NCI-H1105 treated with DMSO at 0.1 percent for 48 hours (cell line): ENCODE results near the gene CDC45.

ENCODE experiments used
- DNase-seq: peaks from one replicate; lab custom pipeline; 2025; lab: John Stamatoyannopoulos, UW

The CDC45 gene

DNA sequence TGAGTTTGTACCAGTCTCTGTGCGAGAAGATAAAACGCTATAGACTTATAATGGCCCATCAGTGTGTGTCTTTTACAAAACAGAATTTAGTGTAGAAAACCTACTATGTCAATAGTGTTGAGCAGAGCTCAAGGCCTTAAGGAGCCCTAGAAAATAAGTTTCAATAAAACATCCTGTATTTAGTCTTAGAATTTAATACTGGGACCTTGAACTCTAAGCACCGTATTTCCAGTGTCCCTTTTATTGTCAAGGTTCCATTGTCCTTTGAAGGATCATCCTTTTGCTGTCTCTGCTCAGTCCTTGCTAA is 16.6 kb downstream of the CDC45 start:
- no peak for DNase-seq

DNA sequence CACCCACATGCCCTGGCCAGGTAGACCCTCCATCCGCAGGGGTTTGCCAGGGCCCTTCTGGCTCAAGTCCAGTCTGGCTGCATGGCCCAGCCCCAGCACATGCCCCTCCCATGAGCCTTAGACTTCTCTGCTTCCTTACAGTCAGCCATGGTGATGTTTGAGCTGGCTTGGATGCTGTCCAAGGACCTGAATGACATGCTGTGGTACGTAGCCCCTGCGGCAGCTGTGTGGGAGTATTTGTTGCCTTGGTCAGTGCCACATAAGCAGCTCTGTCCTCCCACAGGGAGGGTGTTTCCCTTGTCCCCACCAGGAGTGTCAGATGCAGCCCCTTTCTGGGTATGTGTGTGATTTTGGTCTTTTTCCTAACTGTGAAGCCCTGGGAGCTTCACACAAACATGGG is 17.5 kb downstream of the CDC45 start:
- peak; percentile 17 for DNase-seq

DNA sequence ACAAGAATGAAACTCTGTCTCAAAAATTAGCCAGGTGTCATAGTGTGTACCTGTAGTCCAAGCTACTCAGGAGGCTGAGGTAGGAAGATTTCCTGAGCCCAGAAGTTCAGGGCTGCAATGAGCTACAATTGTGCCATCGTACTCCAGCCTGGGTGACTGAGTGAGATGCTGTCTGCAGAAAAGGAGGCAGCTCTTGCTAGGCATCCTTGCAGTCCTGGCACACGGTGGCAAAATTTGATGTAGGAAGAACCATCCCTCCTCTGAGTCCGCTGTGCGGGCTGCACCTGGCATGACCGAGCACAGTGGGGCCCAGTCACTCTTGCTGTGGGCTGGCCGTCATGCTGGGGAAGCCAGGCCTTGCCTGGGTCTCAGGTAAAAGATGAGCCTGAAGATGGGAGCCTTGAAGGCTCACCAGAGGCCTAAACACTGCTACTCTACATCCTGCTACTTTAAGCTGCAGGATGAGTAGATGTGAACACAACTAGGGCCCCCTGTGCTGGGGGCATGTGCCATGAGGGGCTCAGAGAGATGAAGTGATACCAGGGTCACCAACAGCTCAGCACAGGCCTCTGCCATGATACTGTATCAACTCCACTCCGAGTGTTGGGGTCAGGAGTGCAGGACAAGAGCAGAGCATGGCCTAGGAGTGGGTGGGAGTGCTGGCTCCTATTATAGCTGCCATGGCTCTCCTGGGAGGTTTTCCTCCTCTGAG is 18.6 kb downstream of the CDC45 start:
- no peak for DNase-seq

DNA sequence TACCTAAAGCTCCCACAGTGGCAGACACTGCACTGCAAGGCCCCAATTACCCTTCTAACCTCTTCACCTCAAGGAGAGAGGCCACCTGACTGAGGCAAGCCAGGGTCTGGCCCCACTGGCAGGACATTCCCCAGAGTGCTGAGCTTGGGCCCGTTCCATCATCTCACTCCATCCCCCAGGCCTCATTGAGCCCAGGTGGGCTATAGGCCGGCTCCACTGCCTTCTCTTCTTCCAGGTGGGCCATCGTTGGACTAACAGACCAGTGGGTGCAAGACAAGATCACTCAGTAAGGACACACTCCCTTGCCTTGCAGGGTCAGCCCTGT is 19.1 kb downstream of the CDC45 start:
- DNase-seq = no peak

DNA sequence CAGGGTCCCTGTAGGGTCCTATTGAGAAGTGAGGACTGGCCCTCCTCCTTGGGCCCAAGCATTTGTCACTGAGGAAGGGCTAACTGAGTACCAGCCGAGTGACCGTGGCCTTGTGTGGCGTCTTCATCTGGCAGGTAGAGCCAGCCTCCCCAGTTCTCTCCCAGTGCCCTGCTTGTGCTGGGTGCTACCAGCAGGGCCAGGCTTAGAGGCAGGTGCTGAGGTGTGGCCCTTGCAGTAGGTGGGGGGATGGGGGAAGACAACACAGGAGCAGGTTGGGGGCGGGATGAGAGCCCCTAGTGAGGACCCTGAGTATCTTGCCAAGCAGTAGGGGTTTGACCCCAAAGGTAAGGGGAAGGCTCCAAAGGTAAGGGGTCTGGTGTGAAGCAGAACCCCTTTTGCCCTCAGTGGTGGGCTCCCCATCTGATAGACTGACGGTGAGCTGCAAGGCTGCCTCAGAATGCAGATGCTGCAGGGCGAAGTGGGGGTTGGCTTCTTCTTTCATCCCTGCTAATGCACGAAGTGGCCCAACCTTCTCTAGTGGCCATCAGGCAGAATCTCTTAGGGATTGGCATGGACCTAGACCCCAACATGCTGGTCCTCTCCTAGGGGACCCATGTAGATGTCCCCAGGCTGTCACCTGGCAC is 19.6 kb downstream of the CDC45 start:
- no peak for DNase-seq

DNA sequence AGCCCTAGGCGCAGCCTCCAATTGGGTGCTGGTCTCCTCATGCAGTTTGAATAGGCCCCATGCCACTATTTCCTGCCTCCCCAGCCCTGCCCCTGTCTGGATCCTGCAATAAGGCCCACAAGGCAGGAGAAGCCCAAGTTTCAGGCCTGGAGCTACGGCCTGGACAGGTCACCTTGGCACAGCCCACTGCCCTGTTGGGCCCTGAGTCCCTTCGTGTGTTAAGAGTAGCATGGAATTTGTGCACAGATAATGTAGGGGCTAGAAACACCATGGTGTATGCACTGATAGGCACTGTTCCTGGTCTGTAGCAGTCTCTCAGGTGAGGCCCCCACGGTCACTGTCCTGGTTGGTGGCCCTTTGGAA is 20.1 kb downstream of the CDC45 start:
- DNase-seq = no peak

DNA sequence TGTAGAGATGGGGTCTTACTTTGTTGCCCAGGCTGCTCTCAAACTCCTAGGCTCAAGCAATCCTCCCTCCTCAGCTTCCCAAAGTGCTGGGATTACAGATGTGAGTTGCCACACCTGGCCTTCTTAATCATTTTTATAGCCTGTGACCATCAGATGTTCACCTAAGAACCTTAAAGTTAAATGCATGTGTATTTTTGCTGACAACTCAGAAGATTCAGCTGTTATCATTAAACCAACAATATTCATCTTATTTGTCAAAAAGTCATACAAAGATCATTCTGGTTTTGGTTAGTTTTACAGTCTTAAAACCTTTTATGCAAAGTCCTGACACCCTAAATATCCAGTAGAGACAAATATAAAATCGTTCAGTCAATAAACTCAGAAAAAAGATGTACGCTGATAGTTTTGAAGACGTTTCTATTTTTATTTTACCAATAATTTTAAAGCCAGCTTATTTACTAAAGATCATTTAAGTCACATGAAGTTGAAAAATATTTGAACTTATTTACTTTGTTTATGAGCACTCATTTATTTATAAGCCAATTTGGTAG is 22.3 kb downstream of the CDC45 start:
- DNase-seq = no peak

DNA sequence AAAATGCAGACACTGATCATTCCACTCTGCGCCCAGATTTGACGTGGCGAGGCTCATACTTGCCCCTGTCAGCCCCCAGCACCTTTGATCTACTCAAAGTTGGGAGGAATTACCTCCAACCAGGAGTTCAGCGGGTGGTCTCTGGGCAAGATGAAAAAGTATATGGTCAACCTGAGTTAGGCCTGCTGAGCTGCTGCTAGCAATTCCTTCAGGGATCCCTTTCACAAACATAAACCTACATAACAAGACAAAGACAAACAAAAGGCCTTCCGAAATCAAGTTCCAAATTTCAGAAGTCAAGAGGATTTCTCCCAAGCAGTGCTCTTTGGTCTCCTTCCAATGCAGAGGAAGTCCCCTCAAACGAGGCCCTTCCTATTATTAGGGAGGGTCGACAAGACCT is 23.6 kb downstream of the CDC45 start:
- no peak for DNase-seq

DNA sequence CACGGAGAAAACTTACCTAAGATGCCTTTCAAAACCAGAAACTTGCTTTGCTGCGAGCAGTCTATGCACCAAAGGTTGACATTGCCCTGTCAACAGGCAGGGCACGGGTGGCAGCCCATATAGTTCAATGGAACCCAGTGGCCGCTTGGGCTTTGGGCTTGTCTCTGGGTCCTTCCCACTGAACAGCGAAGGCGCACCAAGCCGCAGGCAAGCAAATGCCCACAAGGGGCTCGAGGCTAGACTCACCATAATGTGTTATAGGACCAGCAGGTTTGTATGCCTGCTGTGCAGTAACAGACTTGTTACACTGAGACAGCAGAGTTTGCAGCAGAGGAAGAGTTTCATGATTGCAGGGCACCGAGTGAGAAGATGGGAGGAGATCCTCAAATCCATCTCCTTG is 24.1 kb downstream of the CDC45 start:
- DNase-seq = no peak

DNA sequence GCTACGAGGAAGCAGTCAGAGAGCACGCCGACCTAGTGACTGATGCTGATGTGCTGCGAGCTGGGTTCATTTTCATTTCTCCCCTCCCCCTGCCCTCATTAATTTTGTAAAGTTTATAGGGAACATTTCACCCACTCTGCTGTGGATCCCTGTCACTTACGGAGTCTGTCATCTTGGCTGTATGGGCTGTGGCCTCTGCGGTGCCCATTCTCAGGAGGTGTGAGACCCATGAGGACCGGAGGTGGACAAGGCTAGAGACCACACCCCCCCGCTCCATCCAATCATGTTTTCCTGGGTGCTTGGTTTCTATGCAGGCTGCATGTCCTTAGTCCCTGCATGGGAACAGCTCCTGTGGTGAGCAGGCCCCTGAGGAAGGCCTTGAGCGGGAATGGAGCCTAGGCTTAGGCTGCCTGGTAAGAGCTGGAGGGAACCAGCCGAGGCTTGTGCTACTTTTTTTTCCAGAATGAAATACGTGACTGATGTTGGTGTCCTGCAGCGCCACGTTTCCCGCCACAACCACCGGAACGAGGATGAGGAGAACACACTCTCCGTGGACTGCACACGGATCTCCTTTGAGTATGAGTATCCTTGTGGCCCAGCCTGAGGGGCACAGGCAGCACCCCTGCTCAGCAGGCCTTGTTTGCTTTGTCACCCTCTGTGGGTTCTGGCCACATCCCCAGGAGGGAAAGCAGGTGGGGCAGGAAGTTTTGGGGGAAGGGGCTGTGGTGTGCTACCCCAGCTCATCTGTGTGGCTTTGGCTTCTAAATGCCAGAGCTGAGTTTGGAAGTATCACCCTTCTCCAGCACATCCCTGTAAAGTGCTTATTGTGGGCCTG is 25.4 kb downstream of the CDC45 start:
- DNase-seq = no peak

DNA sequence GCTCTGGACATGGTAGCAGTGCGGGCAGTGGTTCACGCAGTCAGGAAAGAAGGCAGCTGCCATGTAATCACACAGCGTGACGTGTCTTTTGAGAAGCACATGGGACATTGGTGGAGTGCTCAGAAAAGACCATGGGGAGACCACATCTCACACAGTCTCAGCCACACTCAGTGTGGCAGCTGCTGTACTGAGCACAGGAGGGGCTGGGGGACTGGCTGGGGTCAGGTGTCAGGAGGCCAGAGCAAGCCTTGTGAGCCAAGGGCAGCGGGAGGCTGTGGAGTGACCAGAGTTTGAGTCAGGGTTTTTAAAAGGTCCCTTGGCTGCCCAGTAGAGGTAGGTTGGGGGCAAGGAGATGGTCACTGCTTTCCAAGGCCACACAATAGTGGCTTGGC is 26.0 kb downstream of the CDC45 start:
- no peak for DNase-seq

DNA sequence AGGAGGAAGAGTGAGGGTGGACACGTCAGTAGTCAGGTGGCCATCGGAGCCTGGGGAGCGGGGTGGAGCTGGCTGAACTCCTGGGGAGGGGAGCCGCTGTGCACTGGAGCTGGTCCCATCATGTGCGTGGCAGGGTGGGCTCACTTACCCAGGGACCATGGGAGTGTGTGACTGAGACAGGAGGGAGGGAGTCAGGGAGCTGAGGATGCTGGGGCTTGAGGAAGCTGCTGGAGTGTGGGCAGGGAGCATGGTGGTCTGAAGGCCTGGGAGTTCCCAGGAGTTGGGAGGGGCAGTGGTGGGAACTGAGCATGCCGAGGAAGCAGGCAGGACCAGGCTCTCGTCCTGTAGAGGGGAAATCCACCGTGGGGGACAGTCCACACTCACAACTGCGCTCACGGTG is 26.5 kb downstream of the CDC45 start:
- no peak for DNase-seq

DNA sequence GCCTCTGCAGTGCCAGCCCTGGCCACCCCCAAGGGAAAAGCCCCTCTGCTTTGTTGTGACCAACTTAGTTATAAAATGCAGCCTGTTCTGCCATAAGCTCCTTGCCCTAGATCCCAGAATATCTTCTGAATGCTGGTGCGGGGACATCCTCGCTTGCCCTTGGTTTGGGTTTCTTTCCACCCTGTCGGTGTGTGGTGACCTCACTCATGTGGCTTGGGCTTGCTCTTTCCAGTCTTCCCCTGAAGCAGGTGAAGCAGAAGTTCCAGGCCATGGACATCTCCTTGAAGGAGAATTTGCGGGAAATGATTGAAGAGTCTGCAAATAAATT is 27.8 kb downstream of the CDC45 start:
- no peak for DNase-seq

DNA sequence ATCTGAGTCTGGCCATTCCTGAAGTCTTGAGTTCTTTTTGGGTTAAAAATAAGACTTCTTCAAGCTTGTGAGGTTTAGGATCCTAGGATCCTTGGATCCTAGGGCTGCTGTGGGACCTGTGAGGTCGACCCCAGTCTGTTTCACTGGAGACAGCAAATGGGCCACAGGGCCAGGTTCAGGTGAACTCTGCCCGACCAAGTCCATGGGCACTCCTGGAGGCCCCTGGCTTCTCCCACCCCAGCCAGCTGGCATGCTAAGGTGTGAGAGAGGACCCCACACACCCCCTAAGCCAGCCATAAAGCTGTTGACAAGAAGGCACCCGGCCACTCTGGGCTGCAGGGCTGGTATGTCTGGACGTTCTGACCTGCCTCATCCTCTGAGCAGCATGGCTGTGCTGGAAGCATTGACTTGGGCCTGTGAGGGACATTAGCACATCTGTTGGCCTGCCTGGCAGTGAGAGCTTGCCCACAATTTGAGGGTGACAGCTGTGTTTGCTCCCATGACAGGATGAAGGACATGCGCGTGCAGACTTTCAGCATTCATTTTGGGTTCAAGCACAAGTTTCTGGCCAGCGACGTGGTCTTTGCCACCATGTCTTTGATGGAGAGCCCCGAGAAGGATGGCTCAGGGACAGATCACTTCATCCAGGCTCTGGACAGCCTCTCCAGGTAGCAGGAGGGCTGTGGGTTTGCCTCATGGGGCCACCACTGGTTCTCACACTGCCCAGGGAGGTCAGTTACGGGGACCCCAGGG is 28.5 kb downstream of the CDC45 start:
- DNase-seq = no peak

DNA sequence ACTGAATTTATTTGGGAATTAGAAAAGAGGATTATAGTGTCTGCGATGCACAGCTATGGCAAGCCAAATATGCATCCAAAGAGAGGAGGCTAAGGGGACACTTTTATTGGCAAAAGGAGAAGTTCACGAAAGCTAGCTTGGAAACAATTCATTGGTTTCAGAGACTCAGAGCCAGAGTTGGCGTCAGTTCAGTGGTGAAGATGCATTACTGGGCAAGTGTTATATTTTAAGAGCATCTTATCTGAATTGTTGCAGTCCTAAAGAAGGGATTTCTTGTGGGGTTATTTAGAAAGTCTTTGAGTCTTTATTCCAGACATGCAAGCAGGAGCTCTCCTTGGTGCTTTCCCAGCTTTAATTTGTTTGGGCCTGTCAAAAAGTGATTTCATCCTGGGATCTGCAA is 29.5 kb downstream of the CDC45 start:
- DNase-seq = no peak

DNA sequence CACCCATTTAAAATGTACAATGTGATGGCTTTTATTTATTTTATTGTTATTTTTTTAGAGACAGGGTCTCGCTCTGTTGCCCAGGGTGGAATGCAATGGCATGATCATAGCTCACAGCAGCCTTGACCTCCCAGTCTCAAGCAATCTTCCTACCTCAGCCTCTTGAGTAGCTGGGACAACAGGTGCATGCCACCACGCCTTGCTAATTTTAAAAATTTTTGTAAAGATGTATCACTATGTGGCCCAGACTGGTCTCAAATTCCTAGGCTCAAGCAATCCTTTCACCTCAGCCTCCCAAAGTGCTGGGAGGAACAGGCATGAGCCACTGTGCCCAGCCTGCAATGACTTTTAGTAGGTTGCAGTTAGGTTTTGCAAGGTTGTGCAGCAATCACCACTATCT is 30.2 kb downstream of the CDC45 start:
- no peak for DNase-seq

DNA sequence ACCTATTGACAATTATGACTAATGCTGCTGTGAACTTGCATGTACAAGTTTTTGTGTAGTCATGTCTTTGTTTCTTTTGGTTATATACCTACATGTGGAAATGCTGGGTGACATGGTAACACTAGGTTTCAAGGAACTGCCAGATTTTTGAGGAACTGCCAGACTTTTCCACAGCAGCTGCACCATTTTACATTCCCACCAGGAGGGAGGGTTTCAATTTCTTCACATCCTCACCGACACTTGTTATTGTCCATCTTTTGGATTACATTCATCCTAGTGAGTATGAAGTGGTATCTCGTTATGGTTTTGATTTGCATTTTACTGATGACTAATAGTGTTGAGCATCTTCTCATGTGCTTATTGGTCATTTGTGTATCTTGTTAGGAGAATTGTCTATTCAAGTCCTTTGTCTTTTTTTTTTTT is 31.2 kb downstream of the CDC45 start:
- DNase-seq = no peak

DNA sequence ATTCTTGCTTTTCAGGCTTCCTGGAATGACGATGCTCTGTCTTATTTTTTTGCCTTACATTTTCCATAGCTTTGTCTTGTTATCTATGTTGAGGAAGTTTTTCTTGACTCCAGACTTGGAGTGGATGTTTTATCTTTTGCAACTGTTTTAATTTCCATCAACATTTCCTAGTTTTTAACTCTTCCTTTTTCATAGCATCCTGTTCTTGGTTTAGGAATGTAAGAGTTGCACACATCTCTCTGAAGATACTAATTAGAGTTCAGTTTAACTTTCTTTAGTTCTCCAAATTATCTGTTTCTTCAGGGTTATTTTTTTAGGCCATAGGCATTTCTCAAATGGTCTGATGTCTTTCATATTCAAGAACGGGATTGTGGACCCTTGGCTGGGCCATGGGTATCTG is 34.1 kb downstream of the CDC45 start:
- DNase-seq = no peak

DNA sequence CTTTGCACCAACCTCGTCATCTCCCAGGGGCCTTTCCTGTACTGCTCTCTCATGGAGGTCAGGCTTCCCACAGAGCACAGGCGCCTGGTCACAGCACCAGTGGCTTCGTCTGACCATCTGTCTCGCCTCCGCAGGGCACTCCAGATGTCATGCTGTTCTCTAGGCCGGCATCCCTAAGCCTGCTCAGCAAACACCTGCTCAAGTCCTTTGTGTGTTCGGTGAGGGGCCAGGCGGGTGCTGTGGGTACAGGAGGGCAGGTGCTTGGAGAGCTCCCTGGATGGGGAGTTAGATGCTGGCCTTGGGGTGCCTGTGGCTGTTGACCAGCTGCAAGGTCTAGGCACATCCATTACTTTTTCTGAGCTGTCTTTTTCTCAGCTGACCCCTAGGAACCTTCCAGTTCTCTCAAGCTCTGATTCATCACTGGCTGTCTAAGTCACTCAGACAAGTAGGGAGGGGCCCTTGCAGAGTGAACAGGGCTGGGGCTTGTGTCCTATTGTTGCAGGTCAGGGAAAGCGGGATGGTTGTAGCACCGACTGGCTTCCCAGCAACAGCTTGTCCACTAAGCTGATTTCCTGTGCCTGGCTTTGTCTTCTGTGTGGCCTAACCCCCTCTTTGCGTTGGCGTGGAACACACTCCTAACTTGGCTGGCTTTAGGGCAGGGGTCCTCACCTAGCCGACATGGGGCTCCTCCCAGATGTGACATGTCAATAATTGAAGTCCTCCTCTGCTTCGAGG is 35.3 kb downstream of the CDC45 start:
- DNase-seq = no peak

DNA sequence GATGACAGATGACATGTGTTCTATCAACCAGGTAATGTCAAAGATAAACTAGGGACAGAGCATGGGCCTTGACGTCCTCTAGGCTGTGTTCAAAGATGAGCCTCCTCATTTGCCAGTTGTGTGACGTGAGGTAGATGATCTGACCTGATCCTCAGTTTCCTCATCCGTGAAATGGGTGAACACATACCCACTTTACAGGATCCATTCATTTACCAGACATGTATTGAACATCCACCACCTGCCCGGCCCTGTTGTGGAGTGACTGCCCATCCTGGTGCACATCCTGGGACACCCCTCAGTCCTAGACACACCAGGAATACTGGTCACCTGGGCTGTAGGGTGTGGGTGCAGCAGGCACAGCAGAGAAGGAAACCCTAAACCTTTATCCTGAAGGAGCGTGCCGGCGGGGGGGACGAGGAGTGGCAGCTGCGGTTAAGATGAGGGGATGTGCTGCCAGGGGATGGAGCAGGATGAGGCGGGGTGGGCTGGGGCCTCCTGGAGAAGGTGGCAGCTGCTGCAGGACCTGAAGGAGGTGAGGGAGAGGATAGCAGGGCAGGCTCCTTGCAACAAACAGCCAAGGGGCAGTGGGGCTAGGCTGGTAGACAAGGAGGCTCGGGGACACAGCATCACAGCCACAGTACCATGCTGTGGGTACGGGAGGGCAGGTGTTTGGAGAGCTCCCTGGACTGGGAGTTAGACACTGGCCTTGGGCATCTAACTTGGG is 36.1 kb downstream of the CDC45 start:
- no peak for DNase-seq
